HK-2 (cell line): ENCODE data around the gene DOK5.

Source experiments
- DNase-seq: peaks from one replicate; pipeline ENCODE4 v3.0.0-alpha.2; 2018; ENCODE audit not compliant: unreplicated experiment

DOK5 gene

DNA sequence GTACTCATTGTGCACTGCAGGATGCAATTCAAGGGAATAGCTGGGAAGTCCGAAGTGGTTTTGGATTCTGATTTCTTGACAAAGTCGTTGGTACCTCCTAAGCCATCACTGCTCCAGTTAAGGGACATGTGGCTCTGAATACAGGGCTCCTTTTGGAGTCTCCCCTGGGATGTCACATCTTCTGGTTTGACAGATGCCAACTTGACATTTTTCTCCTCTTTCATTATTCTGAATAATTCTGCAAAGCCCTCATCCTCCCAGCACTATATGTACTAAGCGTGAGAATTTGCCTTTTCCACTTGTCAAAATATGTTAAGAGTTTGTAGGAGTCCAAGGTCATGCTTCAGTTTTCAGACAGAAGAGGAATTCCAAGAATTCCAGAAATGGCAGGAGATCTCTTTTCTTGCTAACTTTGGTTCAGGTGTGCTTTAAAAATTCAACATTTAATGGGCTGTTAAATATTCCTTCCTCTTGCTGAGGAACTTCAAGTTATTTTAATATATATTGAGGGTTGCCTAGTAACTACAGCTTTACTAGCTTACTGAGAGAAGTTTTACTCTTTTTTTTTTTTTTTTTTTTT lies 38.7 kb downstream of the DOK5 start:
- no peak for DNase-seq

GRCh38 chr20:54515793-54516628 lies 40.6 kb downstream of the DOK5 start:
- no peak for DNase-seq

- DNase-seq, result no peak
Measured at GRCh38 chr20:54517241-54517975, 42.0 kb downstream of the DOK5 start.

DNA sequence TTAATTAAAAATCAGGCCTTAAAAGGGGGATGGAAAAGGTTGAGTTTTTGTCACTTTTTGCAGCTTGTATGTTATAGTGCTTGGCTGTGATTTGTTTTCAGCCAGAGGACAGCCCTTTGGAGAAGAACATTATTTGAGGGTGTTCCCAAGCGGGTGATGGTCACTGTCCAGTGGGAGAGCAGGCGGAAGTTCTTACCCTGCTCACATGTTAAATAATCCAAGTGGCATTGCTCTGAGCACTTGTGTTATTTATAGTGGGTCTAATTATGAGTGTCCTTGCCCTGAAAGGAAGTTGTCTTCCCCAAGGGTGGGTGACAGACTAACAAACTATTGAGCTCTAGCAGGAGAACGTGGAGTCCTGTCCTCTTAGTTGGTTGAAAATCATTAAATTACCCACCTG lies 49.5 kb downstream of the DOK5 start:
- DNase-seq, result no peak

GRCh38 chr20:54525916-54526590 lies 50.7 kb downstream of the DOK5 start:
- DNase-seq, result no peak

GRCh38 chr20:54526801-54527200 lies 51.4 kb downstream of the DOK5 start:
- DNase-seq, result no peak

- DNase-seq, result no peak
Measured at GRCh38 chr20:54532573-54532972, 57.2 kb downstream of the DOK5 start.

DNA sequence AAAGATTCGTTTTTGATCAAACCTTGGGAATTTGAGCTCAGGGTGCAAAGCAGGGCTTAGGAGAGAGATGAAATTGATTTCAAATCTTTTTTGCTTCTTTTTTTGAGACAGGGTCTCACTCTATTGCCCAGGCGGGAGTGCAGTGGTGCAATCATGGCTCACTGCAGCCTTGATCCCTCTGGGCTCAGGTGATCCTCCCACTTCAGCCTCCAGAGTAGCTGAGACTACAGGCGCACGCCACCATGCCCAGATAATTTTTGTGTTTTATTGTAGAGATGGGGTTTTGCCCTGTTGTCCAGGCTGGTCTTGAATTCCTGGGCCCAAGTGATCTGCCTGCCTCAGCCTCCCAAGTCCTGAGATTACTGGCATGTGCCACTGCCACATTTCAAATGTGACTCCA lies 58.7 kb downstream of the DOK5 start:
- no peak for DNase-seq

DNA sequence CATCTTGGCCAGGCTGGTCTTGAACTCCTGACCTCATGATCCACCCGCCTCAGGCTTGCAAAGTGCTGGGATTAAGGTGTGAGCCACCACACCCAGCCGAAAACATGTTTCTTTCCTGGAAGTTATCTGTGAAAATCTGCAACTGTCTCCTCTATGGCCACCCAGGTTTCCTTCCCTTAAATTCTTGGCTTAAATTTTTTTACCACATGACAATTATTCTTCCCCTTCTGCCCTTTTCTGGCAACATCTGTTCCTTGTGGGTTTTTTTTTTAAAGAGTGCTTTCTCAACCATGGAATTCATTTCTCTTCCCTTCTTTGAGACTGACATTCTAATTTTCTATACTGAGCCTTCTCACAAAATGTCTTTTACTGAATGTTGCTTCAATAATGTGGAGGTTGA lies 59.6 kb downstream of the DOK5 start:
- no peak for DNase-seq

GRCh38 chr20:54535746-54536145 lies 60.4 kb downstream of the DOK5 start:
- no peak for DNase-seq

DNA sequence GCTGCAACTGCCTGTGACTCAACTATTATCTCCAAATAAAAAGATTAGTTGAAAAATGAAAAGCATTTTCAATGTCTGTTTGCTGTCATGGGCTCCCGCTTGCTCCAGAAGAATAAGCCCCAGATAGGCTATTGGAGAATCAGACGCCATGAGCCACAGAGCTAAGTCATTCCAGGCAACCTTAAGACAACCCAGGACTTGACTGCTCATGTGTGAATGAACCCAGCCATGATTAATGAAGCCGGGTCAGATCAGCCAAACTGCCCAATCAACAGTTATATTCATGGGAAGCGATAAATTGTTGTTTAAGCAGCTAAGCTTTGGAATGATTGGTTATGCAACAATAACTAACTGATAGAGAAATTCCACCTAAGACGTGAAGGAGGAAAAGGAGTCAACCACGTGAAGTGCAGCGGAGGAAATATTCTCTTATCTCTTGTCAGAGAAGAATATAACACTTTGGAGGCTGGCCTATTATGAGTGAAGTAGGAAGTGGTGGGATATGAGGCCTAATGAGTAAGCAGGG lies 64.2 kb downstream of the DOK5 start:
- DNase-seq, result no peak

- no peak for DNase-seq
Measured at GRCh38 chr20:54543369-54543768, 68.0 kb downstream of the DOK5 start.

DNA sequence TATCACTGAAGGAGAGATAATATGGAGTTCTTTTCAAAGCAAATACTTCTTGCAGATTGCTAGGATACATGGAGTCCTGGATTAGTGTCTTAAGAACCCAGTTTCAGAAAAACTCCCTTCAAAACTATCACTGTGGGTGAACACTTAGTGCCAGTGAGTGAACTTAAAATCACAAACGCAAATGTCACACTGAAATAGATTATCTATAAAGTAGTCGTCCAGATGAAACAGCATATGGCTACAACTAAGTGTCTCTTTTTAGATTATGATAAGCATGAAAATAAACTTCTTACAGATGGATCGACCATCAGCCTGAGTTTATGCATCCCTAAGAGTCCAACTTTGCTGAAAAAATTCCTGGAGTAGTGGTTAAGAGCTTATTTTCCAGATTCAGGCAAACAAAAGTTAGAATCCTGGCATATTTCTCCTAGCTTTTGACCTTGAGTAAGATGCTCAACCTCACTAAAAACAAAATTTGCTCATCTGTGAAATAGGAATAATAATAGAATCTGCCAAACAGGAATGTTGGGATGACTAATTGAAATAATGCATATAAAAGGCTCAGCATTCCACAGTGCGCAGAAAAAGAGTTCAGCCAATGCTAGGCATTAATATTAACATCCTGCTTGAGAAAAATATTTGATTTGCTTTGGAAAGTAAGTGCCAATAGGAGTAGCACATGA lies 70.4 kb downstream of the DOK5 start:
- no peak for DNase-seq

- no peak for DNase-seq
Measured at GRCh38 chr20:54548849-54549248, 73.5 kb downstream of the DOK5 start.

DNA sequence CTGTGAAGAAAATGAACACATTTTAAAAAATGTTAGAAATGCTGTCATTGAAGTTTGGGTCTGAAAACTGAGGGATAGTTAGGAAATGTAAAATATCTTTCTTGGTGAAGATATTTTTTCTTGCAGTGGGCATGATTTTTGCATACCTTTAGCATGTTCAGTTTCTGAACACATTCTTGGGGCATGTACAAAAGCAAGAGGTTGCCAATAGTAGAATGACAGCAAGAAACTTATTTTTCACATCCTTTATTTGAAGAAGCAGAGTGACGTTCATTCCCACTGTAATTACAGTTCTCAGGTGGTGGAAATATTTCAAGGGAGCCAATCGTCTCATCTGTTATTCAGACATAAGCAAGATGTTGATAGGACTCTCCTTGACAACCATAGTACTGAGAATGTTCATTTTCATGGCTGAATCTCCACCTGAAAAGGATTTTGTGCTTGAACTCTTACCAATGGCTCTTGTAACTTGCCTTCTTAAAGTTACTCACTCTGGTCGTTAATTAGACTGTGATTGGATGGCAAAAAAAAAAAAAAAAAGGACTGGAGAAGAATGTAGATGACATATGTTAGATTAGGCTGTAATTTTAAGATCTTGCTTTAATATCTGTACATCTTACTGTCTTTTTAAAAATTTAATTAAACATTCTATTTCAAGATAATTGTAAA lies 74.4 kb downstream of the DOK5 start:
- DNase-seq, result no peak

DNA sequence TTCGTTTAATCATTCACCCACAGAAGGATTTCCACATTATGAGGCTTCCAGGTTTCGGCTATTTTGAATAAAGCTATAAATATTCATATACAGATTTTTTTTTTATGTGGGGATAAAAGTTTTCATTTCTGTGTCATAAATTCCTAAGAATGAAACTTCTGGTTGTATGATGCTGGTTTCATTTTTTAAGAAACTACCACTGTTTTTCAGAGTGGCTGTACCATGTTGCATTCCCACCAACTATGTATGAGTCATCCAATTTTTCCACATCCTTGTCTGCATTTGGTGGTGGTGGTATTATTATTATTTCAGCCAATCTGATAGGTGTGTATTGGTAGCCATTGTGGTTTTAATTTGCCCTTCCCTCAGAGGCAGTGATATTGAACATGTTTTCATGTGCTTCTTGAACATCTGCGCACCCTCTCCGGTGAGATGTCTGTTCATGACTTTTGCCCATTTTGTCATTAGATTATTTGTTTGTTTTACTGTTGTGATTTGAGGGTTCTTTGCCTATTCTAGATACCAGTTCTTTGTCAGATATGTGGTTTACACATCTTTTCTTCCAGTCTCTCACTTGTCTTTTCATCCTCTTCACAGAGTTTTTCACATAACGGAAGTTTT lies 75.5 kb downstream of the DOK5 start:
- no peak for DNase-seq

DNA sequence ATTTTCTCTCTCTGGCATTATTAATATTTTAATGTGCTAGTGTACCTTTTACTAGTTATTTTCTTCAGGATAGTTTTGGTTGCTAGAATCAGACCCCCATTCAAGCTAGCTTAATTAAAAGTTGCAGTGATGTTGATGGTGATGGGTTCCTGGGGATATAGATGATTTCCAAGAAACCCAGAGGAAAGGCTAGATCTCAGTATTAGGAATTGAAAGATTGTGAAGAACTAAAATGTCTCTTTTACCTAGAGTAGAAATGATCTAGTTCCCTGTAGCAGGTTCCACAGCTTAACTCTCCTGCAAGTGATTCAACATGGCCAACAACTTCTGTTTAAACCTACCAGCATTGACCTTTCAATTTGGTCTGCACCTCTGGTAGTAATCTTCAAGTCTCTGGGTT lies 78.6 kb downstream of the DOK5 start:
- DNase-seq, result no peak

GRCh38 chr20:54555150-54555549 lies 79.8 kb downstream of the DOK5 start:
- no peak for DNase-seq

GRCh38 chr20:54556406-54556805 lies 81.0 kb downstream of the DOK5 start:
- DNase-seq, result no peak

DNA sequence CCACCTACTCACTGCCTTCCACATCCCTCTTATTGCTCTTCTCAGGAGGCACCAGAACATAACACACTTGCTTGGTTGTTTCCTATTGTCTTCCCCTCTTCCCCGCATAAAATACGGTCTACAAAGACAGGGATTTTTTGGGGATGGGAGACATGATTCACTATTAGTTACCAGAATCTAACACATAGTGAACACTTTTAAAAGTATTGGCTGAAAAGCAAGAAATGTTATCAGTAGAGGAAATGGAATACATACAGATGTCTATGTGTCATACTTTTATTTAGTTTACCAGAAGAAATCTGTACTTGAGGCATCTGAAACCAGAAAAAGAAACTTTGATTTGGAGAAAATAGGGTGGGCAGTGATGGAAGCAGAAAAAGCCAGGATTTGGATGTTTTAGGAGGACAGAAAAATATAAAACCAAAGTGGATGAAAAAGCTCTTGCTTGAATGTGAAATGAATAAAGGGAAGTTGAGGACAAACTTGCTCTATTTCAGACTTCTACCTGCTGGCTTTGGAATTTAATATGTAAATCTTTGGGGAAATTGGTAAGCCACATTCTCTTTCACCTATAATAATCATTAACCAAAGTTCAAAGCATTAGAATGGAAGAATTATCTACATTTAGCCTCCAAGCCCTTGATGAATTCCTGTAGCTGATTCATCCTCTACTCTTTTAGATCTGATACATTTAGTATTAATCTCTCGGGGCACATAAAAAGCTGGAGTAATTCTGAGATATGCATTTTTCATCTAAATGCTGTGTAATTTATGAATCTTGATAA lies 82.6 kb downstream of the DOK5 start:
- no peak for DNase-seq
